ENCODE results near the gene TDRD12.

DNA sequence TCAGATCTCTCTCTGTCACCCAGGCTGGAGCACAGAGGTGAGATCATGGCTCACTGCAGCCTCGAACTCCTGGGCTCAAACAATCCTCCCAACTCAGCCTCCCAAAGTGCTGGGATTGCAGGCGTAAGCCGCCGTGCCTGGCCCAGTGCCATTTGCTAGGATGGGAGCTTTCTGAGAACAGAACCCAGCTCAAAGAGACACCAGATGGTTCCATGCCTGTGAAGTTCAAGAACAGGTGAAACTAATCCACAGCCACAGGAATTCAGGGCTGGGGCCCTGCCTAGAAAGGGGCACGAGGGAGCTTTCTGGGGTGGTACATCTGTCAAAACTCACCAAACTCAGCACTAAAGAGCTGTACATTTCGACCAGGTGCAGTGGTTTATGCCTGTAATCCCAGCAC is 145.8 kb downstream of the TDRD12 start:
- TF ChIP-seq POLR2A (IDR thresholded peaks at IDR 0.05) (no peak), CTCF (IDR thresholded peaks at IDR 0.05) (no peak)
